NB4 (cell line): ENCODE data around the gene RAD1.

Experiments used
- DNase-seq: peaks from one replicate; pipeline ENCODE4 v3.0.0; 2010; ENCODE audit warnings: low read depth
- H3K4me3 ChIP-seq: one replicate; pipeline ENCODE4 v1.5.1; 2011; ENCODE audit warnings: mild to moderate bottlenecking, low read depth, low read length, moderate library complexity
- MYC ChIP-seq: IDR thresholded peaks from 2 replicates; pipeline ENCODE4 v1.6.1; 2011; ENCODE audit warnings: low read depth, low read length
- POLR2A ChIP-seq: IDR thresholded peaks from 2 replicates; pipeline ENCODE4 v1.6.1; 2011; ENCODE audit warnings: mild to moderate bottlenecking; ENCODE audit not compliant: insufficient read length; ENCODE audit errors: extremely low read depth
- TF ChIP-seq, protein P1 (sequence below): IDR thresholded peaks from one replicate; pipeline ENCODE4 v1.5.1; 2012; ENCODE audit warnings: low read depth, low read length
- TF ChIP-seq, protein P2 (sequence below): IDR thresholded peaks from 2 replicates; pipeline ENCODE4 v1.6.1; 2011; ENCODE audit warnings: low read depth, low read length

RAD1 gene, protein sequence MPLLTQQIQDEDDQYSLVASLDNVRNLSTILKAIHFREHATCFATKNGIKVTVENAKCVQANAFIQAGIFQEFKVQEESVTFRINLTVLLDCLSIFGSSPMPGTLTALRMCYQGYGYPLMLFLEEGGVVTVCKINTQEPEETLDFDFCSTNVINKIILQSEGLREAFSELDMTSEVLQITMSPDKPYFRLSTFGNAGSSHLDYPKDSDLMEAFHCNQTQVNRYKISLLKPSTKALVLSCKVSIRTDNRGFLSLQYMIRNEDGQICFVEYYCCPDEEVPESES

DNA sequence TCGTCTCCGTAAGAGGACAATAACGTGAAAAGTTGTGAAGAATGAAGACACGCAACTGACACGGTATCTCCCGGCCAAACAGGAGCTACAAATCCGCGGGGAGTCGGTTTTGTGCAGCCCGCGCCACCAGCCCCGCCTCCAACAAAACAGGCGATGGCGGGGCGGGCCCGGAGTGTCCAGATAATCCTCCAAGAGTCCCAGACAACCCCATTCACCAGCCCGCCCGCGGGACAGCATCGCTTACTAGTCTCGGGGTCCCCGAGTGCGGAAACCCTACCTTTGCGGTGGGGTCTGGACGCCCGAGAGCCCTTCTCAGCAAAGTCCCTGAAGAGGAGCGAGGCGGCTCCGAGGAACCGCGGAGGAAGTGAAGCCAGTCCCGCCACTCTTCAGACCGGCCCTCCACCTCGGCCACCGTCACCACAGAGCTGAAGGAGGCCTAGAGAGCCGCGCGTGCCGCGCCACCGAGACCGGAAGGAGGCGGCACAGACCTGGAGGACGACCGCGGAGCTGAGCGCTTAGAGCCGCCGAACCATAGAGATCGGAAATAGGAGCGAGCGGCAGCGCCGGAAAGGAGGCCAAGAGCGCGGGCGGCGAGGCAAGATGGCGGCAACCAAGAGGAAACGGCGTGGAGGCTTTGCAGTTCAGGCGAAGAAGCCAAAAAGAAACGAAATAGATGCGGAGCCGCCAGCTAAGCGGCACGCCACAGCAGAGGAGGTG is at the start of gene RAD1, which contains the start of gene BRIX1:
Gene RAD1, minus strand, starts transcription at position 366 of the 717 bp plus-strand sequence. CDS start 612 bp downstream, outside the sequence.
Gene BRIX1, plus strand, starts transcription at position 573 of the 717 bp plus-strand sequence. Its CDS starts 28 bp downstream, at position 601.
- TF ChIP-seq POLR2A: peak; percentile 96
- TF ChIP-seq, protein P1, sequence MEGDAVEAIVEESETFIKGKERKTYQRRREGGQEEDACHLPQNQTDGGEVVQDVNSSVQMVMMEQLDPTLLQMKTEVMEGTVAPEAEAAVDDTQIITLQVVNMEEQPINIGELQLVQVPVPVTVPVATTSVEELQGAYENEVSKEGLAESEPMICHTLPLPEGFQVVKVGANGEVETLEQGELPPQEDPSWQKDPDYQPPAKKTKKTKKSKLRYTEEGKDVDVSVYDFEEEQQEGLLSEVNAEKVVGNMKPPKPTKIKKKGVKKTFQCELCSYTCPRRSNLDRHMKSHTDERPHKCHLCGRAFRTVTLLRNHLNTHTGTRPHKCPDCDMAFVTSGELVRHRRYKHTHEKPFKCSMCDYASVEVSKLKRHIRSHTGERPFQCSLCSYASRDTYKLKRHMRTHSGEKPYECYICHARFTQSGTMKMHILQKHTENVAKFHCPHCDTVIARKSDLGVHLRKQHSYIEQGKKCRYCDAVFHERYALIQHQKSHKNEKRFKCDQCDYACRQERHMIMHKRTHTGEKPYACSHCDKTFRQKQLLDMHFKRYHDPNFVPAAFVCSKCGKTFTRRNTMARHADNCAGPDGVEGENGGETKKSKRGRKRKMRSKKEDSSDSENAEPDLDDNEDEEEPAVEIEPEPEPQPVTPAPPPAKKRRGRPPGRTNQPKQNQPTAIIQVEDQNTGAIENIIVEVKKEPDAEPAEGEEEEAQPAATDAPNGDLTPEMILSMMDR: no peak
- TF ChIP-seq, protein P2, sequence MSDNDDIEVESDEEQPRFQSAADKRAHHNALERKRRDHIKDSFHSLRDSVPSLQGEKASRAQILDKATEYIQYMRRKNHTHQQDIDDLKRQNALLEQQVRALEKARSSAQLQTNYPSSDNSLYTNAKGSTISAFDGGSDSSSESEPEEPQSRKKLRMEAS: peak; percentile 86
- peak; percentile 97 for TF ChIP-seq MYC
- peak; percentile 99 for DNase-seq
- peak within 1 kb of the TSS; percentile 99 for H3K4me3 ChIP-seq

DNA sequence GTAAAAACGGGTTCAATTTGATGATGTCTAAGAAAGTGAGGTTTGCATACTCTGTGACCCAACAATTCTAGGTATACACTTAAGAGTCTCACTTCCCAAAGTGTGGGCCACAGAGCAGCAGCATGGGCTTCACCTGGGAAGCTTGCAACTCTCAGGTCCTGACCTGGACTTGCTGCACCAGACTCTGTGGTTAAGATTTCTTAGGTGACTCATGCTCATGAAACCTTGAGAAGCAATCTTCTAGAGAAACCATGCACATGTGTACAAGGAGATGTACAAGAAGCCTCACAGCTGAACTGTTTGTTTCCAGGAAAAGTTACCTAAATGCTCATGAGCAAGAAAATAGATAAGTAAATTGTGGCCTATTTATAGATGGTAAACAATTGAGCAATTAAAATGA is 44.0 kb upstream of the RAD1 start:
- no peak for TF ChIP-seq POLR2A
- TF ChIP-seq, protein P2: no peak
- TF ChIP-seq, protein P1: no peak
- TF ChIP-seq MYC: no peak
- H3K4me3 ChIP-seq: no peak overlapping the region
- peak; percentile 34 for DNase-seq

DNA sequence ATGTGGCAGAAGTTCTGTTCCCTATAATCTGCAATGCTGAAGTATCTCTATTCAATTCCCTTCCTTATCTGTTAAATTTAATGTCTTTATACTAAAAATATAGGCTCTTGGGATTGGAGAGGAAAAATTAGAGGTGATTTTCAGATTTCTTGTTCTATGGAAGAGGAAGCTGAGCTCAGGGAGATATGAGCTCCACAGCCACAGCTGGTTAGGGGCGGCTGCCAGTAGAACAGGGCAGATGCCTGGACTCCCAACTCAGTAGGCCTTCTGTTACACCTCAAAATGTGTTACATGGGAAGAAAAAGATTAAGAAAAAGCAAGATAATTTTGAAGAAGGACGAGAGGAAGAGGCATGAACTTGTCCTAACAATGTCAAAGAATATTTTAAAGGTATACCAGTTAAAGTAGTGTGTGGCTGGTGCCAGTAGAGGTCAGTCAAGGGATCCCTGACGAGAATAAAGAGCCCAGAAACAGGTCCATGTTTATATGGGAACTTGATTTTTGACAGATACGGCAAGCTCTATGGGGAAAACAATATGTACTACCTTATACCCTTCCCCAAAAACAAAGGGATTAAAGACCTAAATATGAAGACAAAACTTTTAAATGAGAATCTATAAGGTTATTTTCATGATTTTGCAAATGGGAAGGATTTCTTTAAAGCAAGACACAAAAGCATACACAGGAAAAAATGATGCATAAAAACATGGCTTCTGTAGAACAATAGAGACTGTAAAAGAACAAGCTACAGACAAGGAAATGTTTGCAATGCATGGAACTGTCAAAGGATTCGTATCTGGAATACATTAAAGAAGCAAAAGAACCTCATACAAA is 42.8 kb upstream of the RAD1 start:
- TF ChIP-seq MYC: no peak
- TF ChIP-seq, protein P1: peak; percentile 63
- peak; percentile 36 for DNase-seq
- H3K4me3 ChIP-seq: no peak overlapping the region

DNA sequence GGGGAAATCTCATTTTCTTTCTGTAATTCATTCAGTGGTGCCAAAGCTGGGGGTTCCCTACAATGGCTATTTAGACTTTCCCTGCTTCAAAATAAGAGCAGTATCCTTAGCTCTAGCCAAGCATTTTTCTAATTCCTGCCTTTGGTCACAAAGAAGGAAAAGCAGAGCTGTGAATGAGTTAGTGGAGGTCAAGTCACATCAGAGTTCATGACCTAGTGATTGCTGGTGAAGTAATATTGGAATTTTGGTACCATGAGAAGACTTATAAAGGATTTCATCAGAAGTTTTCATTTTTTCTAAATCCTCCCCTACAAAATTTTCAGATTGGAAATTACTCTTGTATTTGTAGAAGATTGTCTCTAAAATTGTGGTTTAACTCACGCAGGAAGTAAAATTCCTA is 42.0 kb upstream of the RAD1 start:
- TF ChIP-seq, protein P2: no peak
- no peak for TF ChIP-seq POLR2A
- TF ChIP-seq, protein P1: no peak
- no peak for DNase-seq
- H3K4me3 ChIP-seq: no peak overlapping the region

DNA sequence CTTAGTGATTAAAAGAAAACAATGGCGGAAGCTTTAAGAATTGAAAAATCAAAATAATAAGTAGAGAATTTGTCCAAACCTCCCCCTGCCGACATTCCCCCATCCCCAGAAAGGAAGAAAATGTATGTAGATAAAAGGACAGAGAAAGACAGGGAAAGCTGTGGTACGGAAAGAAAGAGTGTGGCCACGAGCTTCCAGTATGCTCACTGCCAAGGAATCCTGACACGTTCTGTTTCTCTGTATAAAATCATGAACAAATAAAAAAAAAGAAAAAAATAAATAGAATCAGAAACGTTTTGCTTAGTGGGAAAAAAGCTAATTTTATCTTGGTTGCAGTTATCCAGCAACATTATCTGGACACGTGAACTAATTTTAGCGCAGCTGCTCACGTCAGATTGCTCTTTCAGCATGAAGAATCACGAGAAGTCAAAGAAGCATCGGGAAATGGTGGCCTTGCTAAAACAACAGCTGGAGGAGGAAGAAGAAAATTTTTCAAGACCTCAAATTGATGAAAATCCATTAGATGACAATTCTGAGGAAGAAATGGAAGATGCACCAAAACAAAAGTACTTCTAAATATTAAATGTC is 29.2 kb upstream of the RAD1 start:
- no peak for DNase-seq
- TF ChIP-seq MYC (no peak), POLR2A (no peak)
- TF ChIP-seq, protein P1: no peak
- TF ChIP-seq, protein P2: no peak
- H3K4me3 ChIP-seq: no peak overlapping the region
